Ovary (tissue), 9 donors: Measurements from ENCODE around the gene THSD4. TPM values are rescaled to one million over a fixed set of nuclear protein-coding genes. Genes with fewer than 3 reads are reported as not detected.

Experiments
- DNase-seq, 5 donors: peaks; one replicate each; pipeline ENCODE4 v3.0.0-alpha.2; 2019 to 2020
- H3K27ac ChIP-seq, 2 donors: fragments of 200-600 bp; one replicate each; pipeline versions ENCODE4 v1.5.1 to v1.8.0; 2019 to 2022
- H3K27me3 ChIP-seq: fragments of 200-600 bp; one replicate; pipeline ENCODE4 v1.8.0; 2022
- H3K36me3 ChIP-seq: fragments of 200-600 bp; sonication (generic); one replicate; pipeline ENCODE4 v1.5.1; 2019
- H3K4me1 ChIP-seq: one replicate; pipeline ENCODE4 v1.8.1; 2013; ENCODE audit warnings: mild to moderate bottlenecking, moderate library complexity; ENCODE audit not compliant: insufficient read depth
- H3K4me3 ChIP-seq: fragments of 200-600 bp; sonication (generic); one replicate; pipeline ENCODE4 v1.5.1; 2017
- H3K9me3 ChIP-seq, 2 donors: fragments of 200-600 bp in 1 of 2; sonication (generic) in 1 of 2; one replicate each; pipeline versions ENCODE4 v1.5.1 to v1.8.1; 2013 to 2019; ENCODE audit warnings: mild to moderate bottlenecking in 1 of 2, moderate library complexity in 1 of 2
- CTCF ChIP-seq, 3 donors: fragments of 450-650 bp in 2 of 3; fragments of 200-600 bp in 1 of 3; IDR thresholded peaks; one replicate each; pipeline versions ENCODE4 v1.5.1 to v1.8.0; 2016 to 2022; ENCODE audit warnings: antibody characterized with exemption in 3 of 3, mild to moderate bottlenecking in 1 of 3
- EP300 ChIP-seq: sonication (generic); formaldehyde crosslinking; IDR thresholded peaks from one replicate; pipeline ENCODE4 v1.6.1; 2017; ENCODE audit warnings: antibody characterized with exemption
- POLR2A ChIP-seq: fragments of 450-650 bp; IDR thresholded peaks from one replicate; pipeline ENCODE4 v1.6.1; 2017; ENCODE audit warnings: antibody characterized with exemption, mild to moderate bottlenecking, moderate library complexity
- WGBS, 3 donors: extraction: QIAGEN DNeasy Blood & Tissue Kit in 1 of 3; methylation state at CpG; one replicate each; pipeline versions ENCODE4 v1.1.5 to v1.1.7; 2013 to 2017; 5-methylcytosine and 5-hydroxymethylcytosine counted together
- intact Hi-C, 4 donors: fragments of 100-400 bp; cut with DNase I; formaldehyde crosslinking; loops; one replicate each; pipeline versions ENCODE4 v1.11.0 to v1.15.1; 2022 to 2023
- polyA plus RNA-seq, 2 donors: library from polyadenylated mRNA; stranded (reverse); fragments of 200-250 nt in 1 of 2; fragments of 350-450 nt in 1 of 2; fragmentation: Illumina TruSeq in 1 of 2; extraction: RNeasy Lipid Tissue Mini Kit (QIAGEN cat#74804) in 1 of 2; gene quantifications; one replicate each; pipeline ENCODE4 v1.2.3, GENCODE V29; 2013 to 2014
- total RNA-seq, 7 donors: library from RNA; depleted of rRNA in 2 of 7; stranded (reverse); fragments of >200 nt in 2 of 7; fragmentation: NEBNext Ultra II Directional in 3 of 7; extraction: Animal tissue kit (Norgen Biotek cat#: 25700) in 3 of 7; gene quantifications; one replicate each; pipeline versions ENCODE4 v1.1.0 to v1.2.4, GENCODE V29; 2016 to 2023
- donor health status: DM: no; HTN: no; CAD: no; lungs with moderate emphysema.
- donor health status: DM: no; HTN: no; CAD: no.
- donor health status: Bipolar disorder and iron deficiency.
- donor health status: DM: yes; HTN: yes; CAD: no.
- donor health status: DM: no; HTN: no; CAD: no.
- donor health status: DM: yes; HTN: yes; CAD: no.

THSD4 gene
- total and polyA plus RNA-seq, 9 donors: 3.2 to 53.4 (median 13.5) TPM

- TF ChIP-seq CTCF (IDR thresholded peaks at IDR 0.05) (no peak), EP300 (no peak), POLR2A (no peak)
- 92 to 94% (median 93%) methylated on average over 3 of the region's 3 CpGs for WGBS, 3 donors
- Histone ChIP-seq H3K4me3 (no peak overlapping the region), H3K9me3 (no peaks in the 10 kb centered on the region), H3K27ac (no peak overlapping the region), H3K27me3 (no peaks in the 10 kb centered on the region), H3K36me3 (no peaks in the 10 kb centered on the region), H3K4me1 (no peaks in the 10 kb centered on the region)
- DNase-seq: no peak
- intact Hi-C loops: no loop called here
Observed at GRCh38 chr15:71648095-71648494, 532.8 kb downstream of the THSD4 start.

- intact Hi-C loops: loop anchor here in 1 of 4 donors (5.0 kb wide), 1 partner anchor 203 kb away; no protein-coding TSS in a partner anchor
- TF ChIP-seq CTCF (IDR thresholded peaks at IDR 0.05) (no peak), POLR2A (no peak), EP300 (no peak)
- no peaks in the 10 kb centered on the region for H3K9me3 ChIP-seq
Observed at GRCh38 chr15:71649894-71650293, 534.6 kb downstream of the THSD4 start.

GRCh38 chr15:71650603-71651002 is 535.3 kb downstream of the THSD4 start:
- Histone ChIP-seq H3K27ac (no peak overlapping the region), H3K4me1 (no peaks in the 10 kb centered on the region), H3K4me3 (no peak overlapping the region), H3K27me3 (no peaks in the 10 kb centered on the region), H3K9me3 (no peaks in the 10 kb centered on the region), H3K36me3 (no peaks in the 10 kb centered on the region)
- DNase-seq: no peak
- intact Hi-C loops: loop anchor here in 1 of 4 donors (5.0 kb wide), 1 partner anchor 203 kb away; no protein-coding TSS in a partner anchor
- TF ChIP-seq CTCF (IDR thresholded peaks at IDR 0.05) (no peak), EP300 (no peak), POLR2A (no peak)
- WGBS, 3 donors: 80 to 94% (median 91%) methylated on average over 9 of the region's 9 CpGs

More at GRCh38 chr15:71649894-71650293, 534.6 kb downstream of the THSD4 start:
- 90 to 91% (median 91%) methylated on average over 3 of the region's 3 CpGs for WGBS, 3 donors
- no peak overlapping the region for H3K4me3 ChIP-seq
- no peaks in the 10 kb centered on the region for H3K27me3 ChIP-seq
- DNase-seq: no peak
- H3K27ac ChIP-seq: no peak overlapping the region
- no peaks in the 10 kb centered on the region for H3K36me3 ChIP-seq
- no peaks in the 10 kb centered on the region for H3K4me1 ChIP-seq

- no peaks in the 10 kb centered on the region for H3K9me3 ChIP-seq
- H3K4me3 ChIP-seq: no peak overlapping the region
- intact Hi-C loops: loop anchor here in 1 of 4 donors (5.0 kb wide), 1 partner anchor 204 kb away; no protein-coding TSS in a partner anchor
- H3K27ac ChIP-seq: no peak overlapping the region
- 31 to 75% (median 71%) methylated on average over 5 of the region's 5 CpGs for WGBS, 3 donors
- no peaks in the 10 kb centered on the region for H3K36me3 ChIP-seq
- H3K27me3 ChIP-seq: no peaks in the 10 kb centered on the region
- peak in 1 of 3 donors; percentile 20 for TF ChIP-seq CTCF (IDR thresholded peaks at IDR 0.05)
- TF ChIP-seq POLR2A: no peak
- H3K4me1 ChIP-seq: no peaks in the 10 kb centered on the region
- DNase-seq: no peak
Observed at GRCh38 chr15:71651750-71652186, 536.5 kb downstream of the THSD4 start.
